ENCODE data around the gene HEG1.

- TF ChIP-seq CTCF (IDR thresholded peaks at IDR 0.05) (no peak), POLR2A (IDR thresholded peaks at IDR 0.05) (no peak)
These were observed 86.6 kb downstream of the HEG1 start for GRCh38 chr3:124969190-124969589.

Measured in heart left ventricle (tissue), 13 donors.